Activated CD4-positive, alpha-beta T cell treated with anti-CD3 and anti-CD28 coated beads, Interleukin-2, amount 50 U/mL, for 16 hours (primary cell): Measurements from ENCODE around the gene MOV10L1.

Source experiments
- DNase-seq: peaks from one replicate; pipeline ENCODE4 v3.0.0-alpha.2; 2020

The MOV10L1 gene

DNA sequence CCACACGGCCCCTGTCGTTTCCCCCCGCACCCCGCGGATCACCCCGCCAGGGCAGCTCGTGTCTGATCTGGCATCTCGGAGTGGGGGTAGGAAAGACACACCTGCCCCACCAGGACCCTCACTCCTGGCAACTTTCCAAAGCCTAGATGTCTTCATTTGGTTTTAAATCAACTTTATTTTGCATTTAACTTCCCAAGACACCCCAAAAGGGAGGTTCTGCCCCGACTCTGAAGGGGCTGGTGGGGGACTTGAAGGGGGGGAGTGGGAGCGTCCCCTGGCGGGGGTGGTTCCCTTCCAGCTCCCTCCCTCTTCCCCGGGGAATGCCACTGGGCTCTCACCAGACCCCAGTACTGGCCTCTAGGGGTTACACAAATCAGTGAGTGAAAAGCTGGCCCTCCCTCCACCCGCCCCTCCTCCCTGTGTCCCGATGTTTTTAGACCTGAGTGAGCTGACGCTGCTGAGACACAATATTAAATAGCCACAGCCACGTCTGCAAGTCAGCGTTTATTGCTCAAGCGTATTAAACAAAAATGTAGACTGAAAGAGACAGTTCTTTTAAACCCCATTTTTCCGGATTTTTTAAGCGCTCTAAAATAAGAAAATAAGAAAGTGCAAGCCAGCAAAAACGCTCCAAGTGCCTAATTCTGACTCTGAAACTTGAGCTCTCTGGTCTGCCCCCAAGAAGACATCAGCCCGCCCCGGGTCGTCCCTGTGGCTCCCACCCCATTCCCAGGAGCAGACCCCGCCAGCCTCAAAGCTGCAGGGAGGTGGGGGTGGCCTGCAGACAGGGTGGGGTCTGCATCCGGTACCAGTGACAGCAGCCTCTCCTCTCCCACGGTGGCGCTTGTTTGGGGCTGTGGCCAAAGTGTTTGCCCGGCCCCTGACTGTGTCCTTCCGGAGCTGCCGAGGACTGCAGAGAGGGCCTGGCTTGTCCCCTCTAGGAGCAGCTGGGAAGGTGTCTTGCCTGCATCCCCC is 30.6 kb upstream of the MOV10L1 start:
- DNase-seq: no peak

DNA sequence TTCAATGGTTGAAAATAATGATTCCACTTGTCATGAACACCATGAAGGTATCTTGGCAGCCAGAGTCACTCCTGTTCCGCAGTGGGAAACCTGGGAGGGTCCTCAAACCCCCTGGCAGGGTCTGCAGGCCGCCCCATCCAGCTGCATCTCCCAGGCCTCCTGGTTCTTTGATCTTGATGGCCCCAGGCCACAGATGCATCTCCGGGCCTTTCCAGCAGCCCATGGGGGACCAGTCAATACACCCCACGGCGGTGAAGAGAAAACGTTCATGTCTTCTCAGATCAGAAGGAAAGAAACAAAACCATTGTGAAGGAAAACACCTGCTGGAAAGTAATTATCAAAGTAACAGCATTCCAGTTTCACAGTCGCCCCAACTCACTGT is 29.9 kb upstream of the MOV10L1 start:
- no peak for DNase-seq

DNA sequence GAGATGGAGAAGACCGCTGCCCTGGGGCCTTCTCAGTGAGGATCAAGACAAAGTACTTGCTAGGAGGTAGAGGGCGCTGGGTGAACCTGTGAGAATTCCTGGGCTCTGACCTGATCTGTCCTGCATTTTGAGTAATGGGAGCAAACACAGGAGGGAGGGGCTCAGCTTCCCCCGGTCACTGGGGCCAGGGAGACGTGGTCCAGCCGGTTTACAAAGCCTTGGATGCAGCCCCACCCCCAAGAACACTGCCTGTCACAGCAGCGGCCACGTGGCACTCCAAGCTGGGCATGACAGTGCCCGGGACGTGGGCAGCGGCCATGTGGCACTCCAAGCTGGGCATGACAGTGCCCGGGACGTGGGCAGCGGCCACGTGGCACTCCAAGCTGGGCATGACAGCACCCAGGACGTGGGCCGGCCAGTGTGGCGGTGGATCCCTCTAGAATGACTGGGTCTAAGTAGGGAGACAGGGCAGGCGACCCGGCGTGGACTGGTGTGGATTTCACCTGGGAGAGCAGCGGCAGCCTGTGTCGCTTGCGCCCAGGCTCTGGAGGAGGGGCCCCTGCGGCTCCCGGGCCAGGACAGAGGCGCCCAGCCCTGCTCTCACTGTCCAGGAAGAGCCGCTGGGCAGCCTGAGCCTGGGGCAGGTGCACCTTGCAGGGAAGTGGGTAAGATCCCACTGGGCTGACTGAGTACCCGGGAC is 29.2 kb upstream of the MOV10L1 start:
- DNase-seq: no peak

DNA sequence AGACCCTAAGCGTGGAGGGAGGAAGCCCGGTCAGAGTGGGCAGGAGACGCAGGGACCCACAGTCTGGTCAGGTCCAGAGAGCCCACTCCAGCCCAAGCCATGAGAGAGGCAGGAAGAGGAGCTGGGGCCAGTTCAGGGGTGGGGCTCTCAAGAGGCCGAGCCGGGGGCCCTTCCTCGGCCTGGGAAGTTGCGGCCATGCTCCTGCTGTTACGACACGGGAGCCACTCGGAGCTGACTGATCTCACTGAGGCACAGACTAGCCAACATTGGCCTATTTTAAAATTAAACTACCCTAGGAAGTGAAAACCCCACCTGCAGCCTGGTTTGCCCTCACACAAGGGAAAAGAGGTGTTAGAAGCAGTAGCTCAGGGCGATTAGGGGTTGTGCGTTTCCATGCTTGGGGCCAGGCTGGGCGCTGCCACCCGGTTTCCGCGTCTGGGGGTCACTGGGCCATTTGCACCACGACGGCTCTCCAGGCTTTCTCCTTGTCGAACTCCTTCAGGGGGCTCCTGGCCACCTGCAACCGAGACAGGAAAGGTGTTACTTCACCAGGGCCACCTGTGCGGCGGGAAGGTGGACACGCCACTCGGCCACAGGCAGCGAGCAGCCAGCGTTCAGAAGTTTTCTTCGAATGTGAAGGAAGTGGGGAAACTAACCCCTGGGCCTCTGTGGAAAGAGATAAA is 28.5 kb upstream of the MOV10L1 start:
- DNase-seq: no peak

DNA sequence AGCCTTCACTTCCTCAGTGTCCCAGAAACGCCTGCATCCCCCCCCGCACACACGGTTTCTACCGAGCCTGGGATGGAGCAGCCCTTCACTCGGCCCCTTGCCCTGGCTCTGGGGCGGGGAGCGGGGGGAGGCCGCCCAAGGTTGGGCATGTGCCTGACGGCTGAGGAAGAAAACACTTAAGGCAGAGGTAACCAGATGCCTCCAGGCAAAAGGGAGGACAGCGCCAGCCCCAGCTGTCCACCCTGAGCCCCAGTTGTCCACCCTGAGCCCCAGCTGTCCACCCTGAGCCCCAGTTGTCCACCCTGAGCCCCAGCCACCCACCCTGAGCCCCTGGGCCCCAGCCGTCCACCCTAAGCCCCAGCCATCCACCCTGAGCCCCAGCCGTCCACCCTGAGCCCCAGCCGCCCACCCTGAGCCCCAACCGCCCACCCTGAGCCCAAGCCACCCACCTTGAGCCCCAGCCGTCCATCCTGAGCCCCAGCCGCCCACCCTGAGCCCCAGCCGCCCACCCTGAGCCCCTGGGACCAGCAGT is 27.9 kb upstream of the MOV10L1 start:
- DNase-seq: no peak

DNA sequence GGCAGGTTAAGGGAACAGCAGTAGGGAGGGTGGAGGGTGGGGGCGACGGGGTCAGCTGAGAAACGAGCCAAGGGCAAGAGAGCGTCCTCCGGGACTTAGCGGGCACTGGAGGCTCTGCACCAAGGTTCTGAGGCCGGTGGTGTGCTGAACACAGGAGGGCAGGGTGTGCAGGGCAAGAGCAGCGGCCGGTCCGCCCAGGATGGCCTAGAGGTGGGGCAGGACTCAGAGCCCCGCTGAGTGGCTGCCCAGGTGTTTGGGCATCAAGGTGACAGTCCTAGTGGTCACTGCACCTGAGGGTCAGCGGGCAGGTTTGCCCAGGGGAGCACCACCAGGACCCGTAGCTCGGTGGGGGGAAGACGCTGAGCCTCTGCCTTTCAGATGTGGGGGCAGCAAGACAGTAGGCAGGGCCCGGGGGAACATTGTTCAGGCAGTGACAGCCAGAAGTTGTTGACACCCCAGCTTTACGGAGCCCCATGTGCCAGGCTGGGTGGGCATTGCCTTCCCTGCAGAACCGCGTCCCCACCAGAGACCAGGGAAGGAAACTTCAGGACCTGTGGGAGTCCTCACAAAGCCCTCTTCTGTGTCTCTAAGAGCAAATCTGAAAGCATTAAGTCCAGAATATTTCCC is 27.2 kb upstream of the MOV10L1 start:
- DNase-seq: no peak

DNA sequence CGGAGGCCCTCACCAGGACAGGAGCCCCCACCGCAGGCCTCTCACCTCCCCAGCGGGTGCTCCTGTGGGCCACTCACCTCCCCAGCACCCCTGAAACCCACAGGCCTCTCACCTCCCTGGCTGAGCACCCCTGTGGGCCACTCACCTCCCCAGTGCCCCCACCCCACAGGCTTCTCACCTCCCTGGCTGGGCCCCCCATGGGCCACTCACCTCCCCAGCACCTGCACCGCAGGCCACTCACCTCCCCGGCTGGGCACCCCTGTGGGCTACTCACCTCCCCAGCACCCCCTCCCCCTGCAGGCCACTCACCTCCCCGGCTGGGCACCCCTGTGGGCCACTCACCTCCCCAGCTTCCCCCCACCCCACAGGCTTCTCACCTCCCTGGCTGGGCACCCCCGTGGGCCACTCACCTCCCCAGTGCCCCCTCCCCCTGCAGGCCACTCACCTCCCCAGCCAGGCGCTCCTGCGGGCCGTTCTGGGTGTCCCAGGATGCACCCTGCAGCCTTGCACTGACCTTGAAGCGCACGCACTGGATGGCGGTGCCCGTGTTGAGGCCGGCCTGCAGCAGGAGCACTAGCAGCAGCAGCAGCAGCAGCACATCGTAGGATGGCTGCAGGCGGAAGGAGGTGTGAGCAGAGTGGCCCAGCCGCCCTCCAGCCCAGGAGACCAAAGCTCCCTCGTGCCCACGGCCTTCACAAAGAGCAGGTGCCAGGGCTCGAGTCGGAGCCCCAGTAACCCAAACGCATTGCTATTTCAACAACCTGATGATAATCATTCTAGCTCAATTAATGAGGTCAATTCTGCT is 26.0 kb upstream of the MOV10L1 start:
- DNase-seq: no peak

DNA sequence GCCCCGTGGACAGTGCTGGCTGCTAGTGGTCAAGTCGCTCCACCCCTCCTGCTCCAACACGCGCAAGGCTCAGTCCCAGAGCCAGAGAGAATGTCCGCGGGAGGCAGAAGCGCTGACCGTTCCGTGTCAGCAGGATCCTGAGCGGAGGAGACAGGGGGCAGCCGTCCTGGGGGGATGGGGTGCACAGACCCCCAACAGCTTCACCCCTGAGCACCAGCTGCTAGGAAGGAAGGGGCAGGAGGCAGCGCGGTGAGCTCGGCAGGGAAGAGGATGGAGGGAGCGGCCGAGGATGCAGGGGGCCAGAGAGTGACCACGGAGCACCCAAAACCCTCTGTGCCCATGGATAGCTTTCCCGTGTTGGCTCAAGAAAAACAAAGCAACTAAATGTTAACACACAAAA is 25.4 kb upstream of the MOV10L1 start:
- DNase-seq: no peak

DNA sequence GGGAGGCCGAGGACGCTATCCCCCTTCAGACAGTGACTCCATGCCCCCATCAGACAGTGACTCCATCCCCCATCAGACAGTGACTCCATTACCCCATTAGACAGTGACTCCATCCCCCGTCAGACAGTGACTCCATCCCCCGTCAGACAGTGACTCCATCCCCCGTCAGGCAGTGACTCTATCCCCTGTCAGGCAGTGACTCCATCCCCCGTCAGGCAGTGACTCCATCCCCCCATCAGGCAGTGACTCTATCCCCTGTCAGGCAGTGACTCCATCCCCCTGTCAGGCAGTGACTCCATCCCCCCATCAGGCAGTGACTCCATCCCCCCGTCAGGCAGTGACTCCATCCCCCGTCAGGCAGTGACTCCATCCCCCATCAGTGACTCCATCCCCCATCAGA is 22.6 kb upstream of the MOV10L1 start:
- no peak for DNase-seq

DNA sequence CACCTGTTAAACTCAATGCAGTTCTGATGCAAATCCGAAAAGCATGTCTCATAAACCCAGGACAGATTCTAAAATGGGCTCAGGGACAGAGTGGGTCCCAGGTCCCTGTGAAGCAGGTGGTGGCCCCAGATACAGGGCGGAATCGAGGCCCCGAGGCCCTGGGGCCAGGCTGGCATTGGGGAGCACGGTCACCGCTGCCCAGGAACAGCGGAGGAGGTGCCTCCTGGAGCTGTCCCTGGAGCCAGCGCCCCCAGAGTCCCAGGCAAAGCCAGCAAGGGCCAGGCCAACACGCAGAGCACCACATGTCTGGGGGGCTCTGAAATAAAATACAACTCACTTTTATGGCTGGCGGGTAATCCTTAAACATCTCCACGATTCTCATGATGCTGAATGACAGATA is 21.7 kb upstream of the MOV10L1 start:
- no peak for DNase-seq

DNA sequence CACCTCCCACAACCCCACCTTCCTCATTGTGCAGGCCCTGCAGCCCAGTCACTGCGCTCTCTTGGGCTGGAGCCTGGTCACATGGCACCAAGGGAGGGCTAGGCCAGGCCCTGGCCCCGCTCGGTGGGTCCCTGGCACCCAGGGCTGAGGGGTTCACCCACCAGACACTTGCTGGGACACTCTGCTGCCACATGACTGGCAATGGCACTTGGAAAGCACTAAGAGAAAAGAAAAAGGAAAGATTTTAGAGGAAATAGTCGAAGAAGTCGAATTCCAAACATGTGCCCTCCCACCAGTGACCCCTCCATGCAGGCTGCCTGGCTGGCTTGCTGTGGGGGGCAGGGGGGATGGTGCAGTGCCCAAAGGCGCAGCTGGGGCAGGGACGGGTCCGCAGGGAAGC is 19.4 kb upstream of the MOV10L1 start:
- no peak for DNase-seq

DNA sequence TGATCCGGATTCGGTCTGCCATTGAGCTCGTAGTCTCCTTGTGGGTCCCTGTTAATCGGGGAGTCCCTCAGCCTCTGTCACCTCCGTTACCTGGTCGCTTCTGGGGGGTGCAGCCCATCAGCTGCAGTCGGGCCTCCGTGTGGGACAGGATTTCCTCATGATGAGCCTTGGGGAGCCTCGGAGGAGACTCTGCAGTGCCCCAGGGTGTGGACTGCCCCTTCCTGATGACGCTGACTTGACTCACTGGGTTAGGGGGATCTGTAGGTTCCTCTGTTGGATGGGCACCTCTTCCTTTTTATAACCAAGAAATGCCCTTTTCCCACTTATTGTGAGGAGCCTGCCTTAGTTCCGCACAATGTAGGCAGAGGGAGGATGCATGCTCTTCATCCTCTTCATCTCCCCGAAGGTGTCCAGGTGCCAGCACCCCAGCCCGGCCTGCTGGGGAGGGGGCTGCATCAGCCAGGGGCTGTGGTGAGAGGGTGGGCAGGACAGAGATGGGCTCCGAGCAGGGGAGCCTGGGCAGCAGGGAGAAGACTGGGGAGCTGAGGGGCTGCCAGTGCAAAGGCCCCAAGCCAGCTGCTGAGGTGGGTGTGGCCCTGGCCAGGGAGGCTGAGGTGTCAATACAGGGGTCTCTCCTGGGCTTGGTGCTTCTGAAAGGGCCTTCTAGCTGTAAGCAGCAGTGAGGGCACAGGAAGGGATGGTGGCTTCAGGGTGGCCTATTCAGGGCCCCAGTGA is 18.2 kb upstream of the MOV10L1 start:
- DNase-seq: no peak

DNA sequence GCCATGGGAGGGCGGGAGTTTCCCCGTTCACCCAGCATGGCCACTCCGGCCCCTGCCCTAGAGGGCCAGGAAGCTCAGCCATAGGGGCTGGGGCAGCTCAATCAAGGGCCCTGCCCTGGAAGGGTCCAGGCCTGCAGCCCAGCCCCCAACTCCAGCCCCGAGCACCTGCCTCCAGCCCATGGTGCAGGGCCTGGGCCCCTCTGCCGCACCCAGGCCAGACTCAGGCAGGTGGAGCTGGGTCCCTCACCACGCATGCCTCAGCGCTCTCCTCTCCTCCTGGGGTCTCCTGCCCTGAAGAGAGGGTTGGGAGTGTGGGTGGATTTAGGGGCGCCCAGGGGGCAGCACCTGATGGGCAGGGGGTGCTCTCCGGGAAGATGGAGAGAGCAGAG is 17.6 kb upstream of the MOV10L1 start:
- DNase-seq: no peak

DNA sequence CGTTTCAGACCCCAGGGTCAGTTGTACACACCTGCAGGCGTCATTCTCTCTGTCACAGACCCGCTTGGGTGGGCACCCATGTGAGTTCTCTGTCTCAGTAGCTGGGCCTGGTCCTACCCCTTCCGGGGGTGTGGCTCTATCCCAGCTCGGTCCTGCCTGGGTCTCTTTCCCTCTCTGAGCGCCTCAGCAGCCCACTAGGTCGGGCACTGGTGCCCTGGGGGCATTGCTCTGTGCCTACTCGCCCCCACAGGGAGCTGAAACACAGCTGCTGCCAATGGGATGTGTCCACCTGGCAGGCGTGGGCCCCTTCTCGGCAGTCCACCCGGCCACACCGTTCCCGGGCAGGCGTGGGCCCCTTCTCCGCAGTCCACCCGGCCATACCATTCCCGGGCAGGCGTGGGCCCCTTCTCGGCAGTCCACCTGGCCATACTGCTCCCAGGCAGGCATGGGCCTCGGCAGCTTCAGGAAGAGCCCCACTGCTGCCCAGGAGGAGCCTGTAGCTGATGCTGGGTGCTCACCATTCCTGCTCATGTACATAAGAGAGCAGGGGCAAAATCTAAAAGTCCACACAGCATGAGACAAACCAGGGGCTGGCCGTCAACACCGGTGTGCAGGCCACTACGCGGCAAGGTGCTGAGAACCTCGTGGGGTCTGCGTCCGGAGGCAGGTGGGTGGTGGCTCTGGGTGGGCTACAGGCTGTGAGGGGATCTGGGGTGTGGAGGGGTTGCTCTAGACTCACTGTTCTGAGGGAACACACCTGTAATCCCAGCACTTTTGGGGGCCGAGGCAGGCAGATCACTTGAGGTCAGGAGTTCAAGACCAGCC is 16.9 kb upstream of the MOV10L1 start:
- DNase-seq: no peak

DNA sequence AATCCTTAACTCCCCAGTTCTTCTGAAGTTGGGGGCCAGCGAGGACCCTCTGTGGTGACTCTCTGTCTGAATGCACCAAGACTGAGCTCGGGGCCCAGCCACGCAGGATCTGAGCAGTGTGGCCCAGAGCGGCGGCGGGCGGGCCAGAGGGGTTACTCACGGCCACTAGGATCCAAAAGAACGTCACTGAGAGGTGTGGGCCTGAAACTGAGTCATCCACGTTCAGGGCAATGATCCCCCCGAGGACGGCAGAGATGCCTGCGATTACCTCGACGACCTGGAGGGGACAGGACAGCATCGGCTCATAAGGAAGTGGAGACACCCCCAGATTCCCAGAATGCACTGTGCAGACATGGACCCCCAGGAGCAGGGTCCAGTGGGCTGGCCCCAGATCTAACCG is 15.8 kb upstream of the MOV10L1 start:
- no peak for DNase-seq

DNA sequence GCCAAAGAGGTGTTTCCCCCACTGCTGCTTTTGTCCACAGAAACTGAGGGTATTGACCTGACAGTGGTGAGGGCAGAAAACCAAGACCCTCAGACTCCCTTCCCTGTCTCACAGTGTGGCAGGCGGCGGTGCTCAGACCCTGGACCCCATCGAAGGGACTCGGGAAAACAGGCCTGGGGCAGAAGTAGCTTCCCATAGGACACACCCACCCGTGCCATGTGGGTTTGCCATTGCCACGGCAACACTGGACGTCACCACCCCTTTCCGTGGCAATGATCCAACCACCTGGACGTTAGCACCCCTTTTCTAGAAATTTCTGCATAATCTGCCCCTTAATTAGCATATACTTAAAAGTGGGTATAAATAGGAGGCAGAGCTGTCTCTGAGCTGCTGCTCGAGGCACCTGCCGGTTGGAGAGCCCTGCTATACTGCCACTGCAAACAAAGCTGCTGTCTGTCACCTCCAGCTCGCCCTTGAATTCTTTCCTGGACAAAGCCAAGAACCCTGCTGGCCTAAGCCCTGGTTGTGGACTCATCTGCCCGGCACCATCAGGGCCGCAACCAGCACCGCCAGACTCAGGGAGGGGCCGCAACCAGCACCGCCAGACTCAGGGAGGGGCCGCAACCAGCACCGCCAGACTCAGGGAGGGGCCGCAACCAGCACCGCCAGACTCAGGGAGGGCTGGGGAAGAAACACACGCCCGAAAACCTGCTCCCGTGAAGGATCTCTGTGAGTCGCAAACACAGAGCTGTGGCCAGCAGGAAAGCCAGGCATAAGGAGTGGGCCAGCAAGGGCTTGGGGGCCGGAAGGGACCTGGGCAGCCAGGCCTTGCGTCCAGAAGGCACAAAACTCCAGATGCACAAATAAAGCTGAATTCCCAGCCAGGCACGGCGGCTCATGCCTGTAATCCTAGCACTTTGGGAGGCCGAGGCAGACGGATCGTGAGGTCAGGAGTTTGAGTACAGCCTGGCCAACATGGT is 15.0 kb upstream of the MOV10L1 start:
- no peak for DNase-seq

DNA sequence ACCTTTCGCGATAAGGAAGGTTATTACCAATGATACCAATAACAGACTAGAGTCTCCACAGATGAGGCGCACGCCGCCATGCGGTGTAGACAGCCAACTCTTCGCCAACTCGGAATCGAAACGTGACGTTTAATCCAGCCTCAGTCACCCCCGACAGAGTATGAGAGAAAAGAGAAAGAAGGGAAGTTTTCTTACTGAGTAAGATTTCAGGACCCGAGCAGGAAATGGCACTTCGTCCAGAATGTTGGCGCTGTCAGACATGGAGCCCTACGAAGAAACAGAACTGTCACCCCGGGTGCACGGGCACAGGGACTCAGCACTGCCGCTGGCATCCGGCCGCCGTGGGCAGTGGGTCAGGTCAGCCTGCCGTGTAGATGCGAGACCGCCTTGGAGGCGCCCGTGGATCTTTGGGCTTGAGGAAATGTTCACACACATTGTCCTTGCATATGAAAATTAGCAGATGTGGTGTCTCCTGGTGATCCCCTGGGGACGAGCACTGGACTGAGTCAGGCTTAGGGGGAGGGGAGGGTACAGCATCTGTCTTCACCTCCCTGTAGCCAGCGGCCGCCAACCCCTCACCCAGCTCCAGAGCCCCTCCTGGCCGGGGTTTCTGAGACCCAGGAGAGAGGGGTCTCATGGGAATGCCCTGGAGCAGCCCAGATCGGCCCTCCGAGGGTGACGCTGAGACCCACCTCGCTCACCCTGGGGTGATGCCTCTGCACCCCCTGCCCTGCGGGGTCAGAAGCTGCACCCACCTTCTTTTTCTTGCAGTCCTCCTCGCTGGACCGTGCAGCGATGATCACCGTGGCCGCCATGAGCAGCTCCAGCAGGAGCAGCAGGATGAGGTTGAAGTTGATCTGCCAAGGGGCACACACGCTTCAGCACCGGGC is 12.9 kb upstream of the MOV10L1 start:
- no peak for DNase-seq

DNA sequence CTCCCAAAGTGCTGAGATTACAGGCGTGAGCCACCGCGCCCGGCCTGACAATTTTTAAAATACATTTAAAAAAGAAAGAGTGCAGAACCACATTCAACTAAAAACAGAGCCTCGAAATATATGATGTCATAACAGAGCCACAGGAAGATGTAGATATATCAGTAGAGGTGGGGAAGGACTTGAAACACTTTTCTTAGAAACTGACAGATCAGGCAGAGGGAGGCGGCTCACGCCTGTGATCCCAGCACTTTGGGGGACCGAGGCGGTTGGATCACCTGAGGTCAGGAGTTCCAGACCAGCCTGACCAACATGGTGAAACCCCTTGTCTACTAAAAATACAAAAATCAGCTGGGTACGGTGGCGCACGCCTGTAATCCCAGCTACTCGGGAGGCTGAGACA is 11.6 kb upstream of the MOV10L1 start:
- no peak for DNase-seq
